GM12891 (cell line): ENCODE results near the gene PLA2G4A.

ENCODE experiments used
- POLR2A ChIP-seq: IDR thresholded peaks from 2 replicates; pipeline ENCODE4 v1.6.1; 2011; ENCODE audit warnings: low read depth, low read length, control low read depth
- POLR2AphosphoS5 ChIP-seq: IDR thresholded peaks from 2 replicates; pipeline ENCODE4 v1.6.1; 2011; ENCODE audit warnings: low read depth, low read length, control low read depth
- POU2F2 ChIP-seq: IDR thresholded peaks from 2 replicates; pipeline ENCODE4 v1.6.1; 2011; ENCODE audit warnings: low read depth, mild to moderate bottlenecking, control low read depth, low read length, moderate library complexity
- TAF1 ChIP-seq: IDR thresholded peaks from 2 replicates; pipeline ENCODE4 v1.6.1; 2011; ENCODE audit warnings: low read depth, low read length, control low read depth

- TF ChIP-seq POLR2A (no peak), POLR2AphosphoS5 (no peak), TAF1 (no peak), POU2F2 (no peak)
Measured at GRCh38 chr1:186831168-186831567, 2.4 kb downstream of the PLA2G4A start.
